HL-60 (cell line): ENCODE results near the gene CDR2L.

Experiments used
- DNase-seq, 2 experiments: peaks; one replicate each; pipeline ENCODE4 v3.0.0-alpha.2; 2010 to 2020; ENCODE audit warnings: low read depth in 1 of 2, low spot score in 1 of 2
- H3K27ac ChIP-seq: fragments of 250-450 bp; sonication (Bioruptor Pico); replicated peaks from 2 replicates; pipeline ENCODE4 v1.5.1; 2020; ENCODE audit warnings: mild to moderate bottlenecking, moderate library complexity
- H3K27me3 ChIP-seq: fragments of 250-450 bp; sonication (Bioruptor Pico); 2 replicates; pipeline ENCODE4 v1.5.1; 2021; ENCODE audit warnings: mild to moderate bottlenecking, moderate library complexity; ENCODE audit not compliant: insufficient read depth, poor library complexity, severe bottlenecking
- H3K4me3 ChIP-seq: replicated peaks from 2 replicates; pipeline ENCODE4 v1.5.1; 2011; ENCODE audit warnings: mild to moderate bottlenecking, control low read depth, low read length; ENCODE audit not compliant: insufficient read depth
- GABPA ChIP-seq: IDR thresholded peaks from 2 replicates; pipeline ENCODE4 v1.6.1; 2012; ENCODE audit warnings: low read depth
- POLR2AphosphoS5 ChIP-seq: IDR thresholded peaks from 2 replicates; pipeline ENCODE4 v1.6.1; 2012; ENCODE audit warnings: low read depth
- REST ChIP-seq: IDR thresholded peaks from 2 replicates; pipeline ENCODE4 v1.6.1; 2012; ENCODE audit warnings: low read depth; ENCODE audit not compliant: insufficient replicate concordance
- SPI1 ChIP-seq: IDR thresholded peaks from 2 replicates; pipeline ENCODE4 v1.6.1; 2012; ENCODE audit warnings: low read depth, mild to moderate bottlenecking, borderline replicate concordance
- TF ChIP-seq, protein P1 (sequence below): IDR thresholded peaks from one replicate; pipeline ENCODE4 v1.5.1; 2011; ENCODE audit warnings: low read length, control low read depth, inconsistent platforms; ENCODE audit not compliant: insufficient read depth

Gene CDR2L

DNA sequence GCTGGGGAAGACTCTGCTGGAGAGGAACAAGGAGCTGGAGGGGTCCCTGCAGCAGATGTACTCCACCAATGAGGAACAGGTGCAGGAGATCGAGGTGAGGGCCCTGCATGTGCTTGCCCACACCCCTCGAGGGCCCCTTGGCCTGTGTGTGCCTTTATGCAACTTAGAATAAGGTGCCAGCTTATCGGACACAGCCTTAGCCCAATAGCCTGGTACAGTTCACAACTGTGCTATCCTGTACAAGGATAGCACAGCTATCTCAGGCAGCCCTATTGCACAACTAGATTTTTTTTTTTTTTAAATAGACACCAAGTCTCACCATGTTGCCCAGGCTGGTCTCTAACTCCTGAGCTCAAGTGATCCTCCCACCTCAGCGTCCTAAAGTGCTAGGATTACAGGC is 12.1 kb downstream of the CDR2L start:
- no peak for DNase-seq
- no peak for TF ChIP-seq GABPA
- no peak for TF ChIP-seq POLR2AphosphoS5
- TF ChIP-seq SPI1, result no peak
- TF ChIP-seq, protein P1, sequence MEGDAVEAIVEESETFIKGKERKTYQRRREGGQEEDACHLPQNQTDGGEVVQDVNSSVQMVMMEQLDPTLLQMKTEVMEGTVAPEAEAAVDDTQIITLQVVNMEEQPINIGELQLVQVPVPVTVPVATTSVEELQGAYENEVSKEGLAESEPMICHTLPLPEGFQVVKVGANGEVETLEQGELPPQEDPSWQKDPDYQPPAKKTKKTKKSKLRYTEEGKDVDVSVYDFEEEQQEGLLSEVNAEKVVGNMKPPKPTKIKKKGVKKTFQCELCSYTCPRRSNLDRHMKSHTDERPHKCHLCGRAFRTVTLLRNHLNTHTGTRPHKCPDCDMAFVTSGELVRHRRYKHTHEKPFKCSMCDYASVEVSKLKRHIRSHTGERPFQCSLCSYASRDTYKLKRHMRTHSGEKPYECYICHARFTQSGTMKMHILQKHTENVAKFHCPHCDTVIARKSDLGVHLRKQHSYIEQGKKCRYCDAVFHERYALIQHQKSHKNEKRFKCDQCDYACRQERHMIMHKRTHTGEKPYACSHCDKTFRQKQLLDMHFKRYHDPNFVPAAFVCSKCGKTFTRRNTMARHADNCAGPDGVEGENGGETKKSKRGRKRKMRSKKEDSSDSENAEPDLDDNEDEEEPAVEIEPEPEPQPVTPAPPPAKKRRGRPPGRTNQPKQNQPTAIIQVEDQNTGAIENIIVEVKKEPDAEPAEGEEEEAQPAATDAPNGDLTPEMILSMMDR, result no peak
- TF ChIP-seq REST, result no peak
- Histone ChIP-seq H3K27me3 (no peaks in the 10 kb centered on the region), H3K27ac (no peak overlapping the region), H3K4me3 (no peak overlapping the region)

- Histone ChIP-seq H3K27me3 (no peaks in the 10 kb centered on the region), H3K27ac (peak overlapping the region; percentile 46), H3K4me3 (no peak overlapping the region)
- TF ChIP-seq GABPA, result no peak
- TF ChIP-seq SPI1, result peak; percentile 19; the same call in 1 of the 2 replicates
- peak; percentile 25; the same call in 1 of the 2 replicates for TF ChIP-seq POLR2AphosphoS5
- no peak for TF ChIP-seq REST
- TF ChIP-seq, protein P1, result no peak
- DNase-seq, result peak in 1 of 2 experiments; percentile 80
Measured at GRCh38 chr17:75001915-75002843, 14.7 kb downstream of the CDR2L start.

- TF ChIP-seq SPI1 (no peak), GABPA (no peak), REST (no peak), POLR2AphosphoS5 (no peak)
- TF ChIP-seq, protein P1, result no peak
- no peak for DNase-seq
- Histone ChIP-seq H3K27ac (peak overlapping the region; percentile 46; the same call in 1 of the 2 replicates), H3K4me3 (no peak overlapping the region), H3K27me3 (no peaks in the 10 kb centered on the region)
Measured at GRCh38 chr17:75003070-75003956, 15.9 kb downstream of the CDR2L start.
